T-helper 17 cell (primary cell): ENCODE data around the gene TRMT112. TPM values are rescaled to one million over a fixed set of nuclear protein-coding genes. Genes with fewer than 3 reads are reported as not detected.
A peak's percentile ranks its signal among the peaks of the same experiment; 100 is the strongest.
"Not testable (repeated sequence)": the region's sequence is repeated elsewhere in the genome, so short reads cannot be mapped to it uniquely, and the experiment has no call there.

Experiments
- ATAC-seq: fragments of 150-1000 bp; cut with Tn5 transposase; 2 replicates; pipeline ENCODE4 v1.10.0; 2021; ENCODE audit warnings: mild to moderate bottlenecking, moderate library complexity
- DNase-seq, 3 donors: peaks; one replicate each; pipeline versions ENCODE4 v3.0.0 to v3.0.0-alpha.2; 2020 to 2021
- H3K9me3 ChIP-seq: one replicate; pipeline ENCODE4 v1.7.0; 2013; ENCODE audit warnings: low read length, mild to moderate bottlenecking; ENCODE audit not compliant: control insufficient read depth, poor library complexity, severe bottlenecking
- H3K27ac Mint-ChIP-seq: one replicate; pipeline ENCODE4 v1.8.0; 2022; ENCODE audit warnings: mild to moderate bottlenecking, moderate library complexity, mixed read lengths
- H3K27me3 Mint-ChIP-seq: one replicate; pipeline ENCODE4 v1.8.0; 2022; ENCODE audit warnings: mixed read lengths
- H3K36me3 Mint-ChIP-seq: one replicate; pipeline ENCODE4 v1.8.0; 2022; ENCODE audit warnings: low read depth, mixed read lengths
- H3K4me1 Mint-ChIP-seq: one replicate; pipeline ENCODE4 v1.8.0; 2022; ENCODE audit warnings: mild to moderate bottlenecking, mixed read lengths
- H3K4me3 Mint-ChIP-seq: one replicate; pipeline ENCODE4 v1.8.0; 2022; ENCODE audit warnings: mild to moderate bottlenecking, moderate library complexity, mixed read lengths
- total RNA-seq, 4 donors: library from RNA in 2 of 4; stranded (reverse) in 2 of 4; gene quantifications; one replicate each; pipeline ENCODE4 v1.2.3 and lab custom pipeline; 2022 to 2026

Gene TRMT112
- total RNA-seq, 2 donors from 2014 or later = 95.4 to 110 TPM

DNA sequence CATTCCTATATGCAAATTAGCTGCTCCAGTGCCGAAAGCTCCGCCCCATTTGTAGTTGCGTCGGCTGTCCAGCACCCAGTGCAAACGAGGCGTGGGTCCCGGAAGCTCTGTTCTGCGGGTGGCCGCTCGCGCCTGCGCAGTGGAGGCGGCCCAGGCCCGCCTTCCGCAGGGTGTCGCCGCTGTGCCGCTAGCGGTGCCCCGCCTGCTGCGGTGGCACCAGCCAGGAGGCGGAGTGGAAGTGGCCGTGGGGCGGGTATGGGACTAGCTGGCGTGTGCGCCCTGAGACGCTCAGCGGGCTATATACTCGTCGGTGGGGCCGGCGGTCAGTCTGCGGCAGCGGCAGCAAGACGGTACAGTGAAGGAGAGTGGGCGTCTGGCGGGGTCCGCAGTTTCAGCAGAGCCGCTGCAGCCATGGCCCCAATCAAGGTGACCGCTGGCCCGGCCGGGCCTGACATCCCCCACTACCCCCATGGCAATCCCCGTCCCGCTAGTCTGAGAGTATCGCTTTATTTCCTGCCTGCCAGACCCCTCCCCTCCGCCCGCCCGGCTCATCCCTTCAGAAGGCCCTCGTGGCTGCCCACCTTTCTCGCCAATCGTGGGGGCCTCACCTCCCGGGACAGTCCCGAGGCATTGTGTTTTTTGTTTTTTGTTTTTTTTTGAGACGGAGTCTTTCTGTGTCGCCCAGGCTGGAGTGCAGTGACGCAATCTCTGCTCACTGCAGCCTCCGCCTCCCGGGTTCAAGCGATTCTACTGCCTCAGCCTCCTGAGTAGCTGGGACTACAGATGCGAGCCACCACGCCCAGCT is 804 bp upstream of the TRMT112 start, which contains the start of gene PRDX5:
TSS of gene PRDX5 (plus strand) at position 161 of the 805 bp plus-strand sequence. CDS start at position 256, 95 bp downstream.
- Mint-ChIP-seq H3K4me3 (peak within 1 kb of the TSS; percentile 96), H3K36me3 (peaks cover 6% of the 10 kb centered on the region), H3K4me1 (peaks cover 30% of the 10 kb centered on the region), H3K27ac (peak within 1 kb of the TSS; percentile 98), H3K27me3 (no peaks in the 10 kb centered on the region)
- ATAC-seq = peak; percentile 79
- no peaks in the 10 kb centered on the region for H3K9me3 ChIP-seq
- peak; percentile 92 to 95 (median 94) for DNase-seq

DNA sequence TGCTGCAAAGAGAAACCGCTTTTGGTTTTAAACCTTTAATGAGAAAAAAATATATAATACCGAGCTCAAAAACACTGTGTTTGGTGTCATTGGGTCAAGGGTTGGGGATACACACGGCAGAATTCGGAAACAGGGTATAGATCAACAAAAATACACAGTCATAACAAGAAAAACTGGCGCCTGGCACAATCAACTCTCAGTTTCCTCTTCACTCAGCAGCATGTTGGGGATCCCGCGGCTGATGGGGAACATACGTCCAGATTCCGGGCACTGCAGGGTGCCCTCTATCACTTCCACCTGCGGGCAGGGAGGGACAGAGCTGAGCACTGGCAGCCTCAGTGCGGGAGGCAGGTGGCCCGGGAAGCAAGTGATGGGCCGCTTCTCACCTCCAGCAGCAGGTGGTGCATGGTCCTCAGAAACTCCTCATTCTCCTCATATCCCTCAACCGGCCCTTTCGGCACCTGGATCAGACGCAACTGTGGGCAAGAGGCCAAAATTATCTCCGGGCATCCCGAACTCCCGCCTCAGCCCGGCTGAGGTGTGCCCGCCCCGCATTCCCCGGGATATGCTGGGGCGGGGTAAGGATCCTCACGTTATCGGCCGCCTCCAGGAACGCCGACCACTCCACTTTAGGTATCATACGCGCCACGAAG is 561 bp downstream of the TRMT112 start:
- Mint-ChIP-seq H3K27ac (peak overlapping the region; percentile 98), H3K4me3 (peak overlapping the region; percentile 96), H3K27me3 (no peaks in the 10 kb centered on the region), H3K4me1 (peaks cover 38% of the 10 kb centered on the region), H3K36me3 (peaks cover 6% of the 10 kb centered on the region)
- DNase-seq (peak in 1 of 3 donors; percentile 42), ATAC-seq (peak; percentile 10)
- no peaks in the 10 kb centered on the region for H3K9me3 ChIP-seq

DNA sequence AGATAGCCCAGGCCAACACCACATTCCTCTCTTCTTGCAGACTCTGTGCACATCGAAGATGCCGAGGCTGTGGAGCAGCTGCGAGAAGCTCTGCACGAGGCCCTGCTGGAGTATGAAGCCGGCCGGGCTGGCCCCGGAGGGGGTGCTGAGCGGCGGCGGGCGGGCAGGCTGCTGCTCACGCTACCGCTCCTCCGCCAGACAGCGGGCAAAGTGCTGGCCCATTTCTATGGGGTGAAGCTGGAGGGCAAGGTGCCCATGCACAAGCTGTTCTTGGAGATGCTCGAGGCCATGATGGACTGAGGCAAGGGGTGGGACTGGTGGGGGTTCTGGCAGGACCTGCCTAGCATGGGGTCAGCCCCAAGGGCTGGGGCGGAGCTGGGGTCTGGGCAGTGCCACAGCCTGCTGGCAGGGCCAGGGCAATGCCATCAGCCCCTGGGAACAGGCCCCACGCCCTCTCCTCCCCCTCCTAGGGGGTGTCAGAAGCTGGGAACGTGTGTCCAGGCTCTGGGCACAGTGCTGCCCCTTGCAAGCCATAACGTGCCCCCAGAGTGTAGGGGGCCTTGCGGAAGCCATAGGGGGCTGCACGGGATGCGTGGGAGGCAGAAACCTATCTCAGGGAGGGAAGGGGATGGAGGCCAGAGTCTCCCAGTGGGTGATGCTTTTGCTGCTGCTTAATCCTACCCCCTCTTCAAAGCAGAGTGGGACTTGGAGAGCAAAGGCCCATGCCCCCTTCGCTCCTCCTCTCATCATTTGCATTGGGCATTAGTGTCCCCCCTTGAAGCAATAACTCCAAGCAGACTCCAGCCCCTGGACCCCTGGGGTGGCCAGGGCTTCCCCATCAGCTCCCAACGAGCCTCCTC is 1.5 kb downstream of the TRMT112 start:
- not testable (repeated sequence) for H3K27me3 Mint-ChIP-seq, H3K36me3 Mint-ChIP-seq
- peaks cover 35% of the 10 kb centered on the region for H3K4me1 Mint-ChIP-seq

DNA sequence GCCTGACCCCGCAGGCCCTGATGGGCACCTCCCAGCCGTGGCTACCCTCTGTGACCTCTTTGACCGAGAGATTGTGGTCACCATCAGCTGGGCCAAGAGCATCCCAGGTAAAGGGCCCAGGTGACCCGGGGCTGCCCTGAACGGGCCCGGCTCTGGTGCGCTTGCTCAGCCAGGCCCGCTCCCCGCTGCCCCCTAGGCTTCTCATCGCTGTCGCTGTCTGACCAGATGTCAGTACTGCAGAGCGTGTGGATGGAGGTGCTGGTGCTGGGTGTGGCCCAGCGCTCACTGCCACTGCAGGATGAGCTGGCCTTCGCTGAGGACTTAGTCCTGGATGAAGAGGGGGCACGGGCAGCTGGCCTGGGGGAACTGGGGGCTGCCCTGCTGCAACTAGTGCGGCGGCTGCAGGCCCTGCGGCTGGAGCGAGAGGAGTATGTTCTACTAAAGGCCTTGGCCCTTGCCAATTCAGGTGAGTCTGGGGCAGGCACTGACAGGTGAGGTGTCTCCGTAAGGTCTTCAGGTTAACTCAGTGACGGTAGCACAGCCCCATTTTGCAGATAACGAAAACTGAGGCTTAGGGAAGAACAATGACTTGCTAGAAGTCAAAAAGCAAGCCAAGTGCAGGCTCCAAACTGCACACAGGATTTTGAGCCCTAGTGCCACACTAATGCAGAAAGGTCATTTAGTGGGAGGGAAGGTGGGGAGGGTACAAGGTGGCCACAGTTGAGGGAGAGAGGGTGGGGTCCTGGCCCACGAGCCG is 2.4 kb downstream of the TRMT112 start:
- Mint-ChIP-seq H3K36me3 (no peaks in the 10 kb centered on the region), H3K4me1 (peaks cover 34% of the 10 kb centered on the region), H3K27ac (peak overlapping the region; percentile 77), H3K27me3 (no peaks in the 10 kb centered on the region), H3K4me3 (no peak overlapping the region)
- DNase-seq = no peak
- no peak for ATAC-seq
- H3K9me3 ChIP-seq = no peaks in the 10 kb centered on the region

More for the DNA sequence above, 1.5 kb downstream of the TRMT112 start:
- DNase-seq, ATAC-seq, H3K9me3 ChIP-seq: not testable (repeated sequence)
- H3K4me3 Mint-ChIP-seq = peak overlapping the region; percentile 96
- H3K27ac Mint-ChIP-seq = peak overlapping the region; percentile 98

DNA sequence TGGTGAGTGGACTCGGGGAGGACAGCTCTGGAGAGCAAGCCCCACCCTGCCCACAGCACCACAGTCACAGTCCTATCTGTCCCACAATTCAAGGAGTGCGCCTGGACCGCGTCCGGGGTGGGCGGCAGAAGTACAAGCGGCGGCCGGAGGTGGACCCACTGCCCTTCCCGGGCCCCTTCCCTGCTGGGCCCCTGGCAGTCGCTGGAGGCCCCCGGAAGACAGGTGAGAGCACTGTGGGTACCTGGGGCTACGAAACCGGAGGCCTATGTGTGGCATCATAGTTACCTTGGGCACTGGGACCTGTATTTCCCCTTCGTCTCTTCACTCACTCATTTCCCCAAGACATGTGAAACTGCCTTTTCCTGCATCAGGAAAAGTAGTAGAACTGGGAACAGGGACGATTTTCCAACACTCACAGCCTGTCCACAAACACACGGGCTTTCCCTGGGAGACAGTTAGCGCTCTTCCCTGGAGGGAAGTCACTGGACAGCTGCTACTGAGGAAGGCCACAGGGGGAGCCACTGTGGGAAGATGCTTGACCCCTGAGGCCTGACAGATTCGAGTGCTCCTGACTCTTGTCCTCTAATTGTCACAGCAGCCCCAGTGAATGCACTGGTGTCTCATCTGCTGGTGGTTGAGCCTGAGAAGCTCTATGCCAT is 3.1 kb downstream of the TRMT112 start:
- H3K9me3 ChIP-seq = no peaks in the 10 kb centered on the region
- H3K27me3 Mint-ChIP-seq = no peaks in the 10 kb centered on the region
- H3K27ac Mint-ChIP-seq = peak overlapping the region; percentile 77
- H3K4me3 Mint-ChIP-seq = no peak overlapping the region
- ATAC-seq (no peak), DNase-seq (no peak)
- H3K36me3 Mint-ChIP-seq = no peaks in the 10 kb centered on the region
- H3K4me1 Mint-ChIP-seq = peaks cover 30% of the 10 kb centered on the region

DNA sequence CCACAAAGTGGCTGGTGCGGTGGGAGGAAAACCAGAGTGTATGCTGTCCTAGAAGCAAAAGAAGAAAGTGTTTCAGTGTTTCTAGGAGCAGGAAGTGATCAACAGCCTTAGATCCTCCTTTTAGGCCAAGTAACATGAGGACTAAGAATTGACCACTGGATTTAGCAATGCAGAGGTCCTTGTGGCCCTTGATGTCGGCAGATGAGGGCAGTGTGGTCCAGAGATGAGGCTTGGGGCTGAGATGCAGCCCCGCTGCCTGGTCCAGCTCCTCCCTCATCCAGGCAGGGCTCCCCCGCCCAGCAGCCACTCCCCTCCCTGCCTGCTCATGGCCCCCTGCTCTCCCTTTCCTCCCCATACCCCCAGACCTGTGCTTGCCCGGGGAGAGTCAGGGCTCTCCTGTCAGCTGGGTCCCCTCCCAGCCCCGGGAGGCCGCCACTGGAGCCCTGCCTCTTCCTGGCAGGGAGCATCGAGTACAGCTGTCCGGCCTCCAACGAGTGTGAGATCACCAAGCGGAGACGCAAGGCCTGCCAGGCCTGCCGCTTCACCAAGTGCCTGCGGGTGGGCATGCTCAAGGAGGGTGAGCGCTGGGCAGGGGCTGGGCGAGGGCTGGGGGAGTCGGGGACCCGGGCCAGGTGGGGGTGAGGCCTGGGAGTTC is 3.7 kb downstream of the TRMT112 start:
- H3K36me3 Mint-ChIP-seq = no peaks in the 10 kb centered on the region

DNA sequence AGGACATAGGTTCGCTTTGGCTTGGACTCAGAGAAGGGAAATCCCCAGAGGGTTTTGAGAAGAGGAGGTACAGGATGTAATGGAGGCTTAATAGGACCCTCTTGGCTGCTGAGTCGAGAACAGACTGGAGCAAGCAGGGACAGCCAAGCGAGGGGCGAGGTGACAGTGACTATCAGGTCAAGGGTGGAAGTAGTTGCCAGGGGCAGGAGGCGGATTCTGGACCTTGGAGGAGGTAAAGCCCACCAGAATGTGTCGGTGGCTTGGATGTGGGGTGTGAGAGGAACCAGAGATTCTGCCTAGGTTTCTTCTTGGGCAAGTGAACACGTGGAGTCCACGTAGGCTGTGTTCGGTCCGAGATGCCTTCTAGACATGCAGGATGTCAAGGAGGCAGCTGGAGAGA is 4.4 kb downstream of the TRMT112 start:
- ATAC-seq (no peak), DNase-seq (no peak)
- Mint-ChIP-seq H3K27ac (peak overlapping the region; percentile 81), H3K27me3 (no peaks in the 10 kb centered on the region), H3K4me3 (no peak overlapping the region), H3K4me1 (peaks cover 22% of the 10 kb centered on the region), H3K36me3 (no peaks in the 10 kb centered on the region)
- no peaks in the 10 kb centered on the region for H3K9me3 ChIP-seq

More for the DNA sequence above, 3.7 kb downstream of the TRMT112 start:
- peak overlapping the region; percentile 81 for H3K27ac Mint-ChIP-seq
- H3K4me1 Mint-ChIP-seq = peaks cover 24% of the 10 kb centered on the region
- no peaks in the 10 kb centered on the region for H3K9me3 ChIP-seq
- DNase-seq (no peak), ATAC-seq (no peak)
- H3K4me3 Mint-ChIP-seq = no peak overlapping the region
- no peaks in the 10 kb centered on the region for H3K27me3 Mint-ChIP-seq

DNA sequence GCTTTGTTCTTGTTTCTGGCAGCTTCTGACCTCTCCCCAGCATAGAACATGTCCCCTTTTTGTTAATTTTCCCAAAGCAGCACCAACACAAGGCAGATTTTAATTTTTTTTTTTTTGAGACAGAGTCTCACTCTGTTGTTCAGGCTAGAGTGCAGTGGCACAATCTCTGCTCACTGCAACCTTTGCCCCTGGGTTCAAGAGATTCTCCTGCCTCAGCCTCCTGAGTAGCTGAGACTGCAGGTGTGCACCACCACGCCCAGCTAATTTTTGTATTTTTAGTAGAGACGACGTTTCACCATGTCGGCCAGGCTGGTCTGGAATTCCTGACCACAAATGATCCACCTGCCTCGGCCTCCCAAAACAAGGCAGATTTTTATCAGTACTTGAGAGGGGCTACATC is 9.6 kb downstream of the TRMT112 start:
- Mint-ChIP-seq H3K4me1 (peaks cover 28% of the 10 kb centered on the region), H3K4me3 (peak overlapping the region; percentile 97), H3K27ac (peak overlapping the region; percentile 56)
- not testable (repeated sequence) for H3K9me3 ChIP-seq, H3K27me3 Mint-ChIP-seq, H3K36me3 Mint-ChIP-seq, ATAC-seq, DNase-seq

DNA sequence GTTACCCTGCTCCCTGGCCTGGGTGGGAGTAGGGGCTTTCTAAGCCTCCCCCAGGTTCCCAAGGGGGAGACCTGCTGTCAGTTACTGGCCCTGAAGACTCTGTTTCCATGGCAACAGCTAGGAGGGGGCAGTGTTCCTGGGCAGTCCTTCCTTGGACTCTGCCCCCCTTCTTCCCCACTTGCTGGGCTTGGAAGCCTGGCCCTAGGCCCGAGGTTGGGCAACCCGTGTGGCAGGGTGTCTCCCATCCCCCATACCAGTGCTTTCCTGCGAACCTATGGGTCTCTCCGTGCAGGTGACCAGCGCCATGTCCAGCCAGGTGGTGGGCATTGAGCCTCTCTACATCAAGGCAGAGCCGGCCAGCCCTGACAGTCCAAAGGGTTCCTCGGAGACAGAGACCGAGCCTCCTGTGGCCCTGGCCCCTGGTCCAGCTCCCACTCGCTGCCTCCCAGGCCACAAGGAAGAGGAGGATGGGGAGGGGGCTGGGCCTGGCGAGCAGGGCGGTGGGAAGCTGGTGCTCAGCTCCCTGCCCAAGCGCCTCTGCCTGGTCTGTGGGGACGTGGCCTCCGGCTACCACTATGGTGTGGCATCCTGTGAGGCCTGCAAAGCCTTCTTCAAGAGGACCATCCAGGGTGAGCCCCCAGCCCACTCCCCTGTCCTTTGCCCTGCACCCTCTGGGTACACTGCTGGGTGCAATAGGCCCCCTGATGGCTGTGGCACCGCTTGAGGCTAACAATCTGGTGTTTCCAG is 10.3 kb downstream of the TRMT112 start:
- Mint-ChIP-seq H3K36me3 (no peaks in the 10 kb centered on the region), H3K27me3 (no peaks in the 10 kb centered on the region), H3K4me1 (peaks cover 23% of the 10 kb centered on the region), H3K27ac (peak overlapping the region; percentile 90), H3K4me3 (peak overlapping the region; percentile 97)
- DNase-seq = no peak
- no peak for ATAC-seq
- no peaks in the 10 kb centered on the region for H3K9me3 ChIP-seq

DNA sequence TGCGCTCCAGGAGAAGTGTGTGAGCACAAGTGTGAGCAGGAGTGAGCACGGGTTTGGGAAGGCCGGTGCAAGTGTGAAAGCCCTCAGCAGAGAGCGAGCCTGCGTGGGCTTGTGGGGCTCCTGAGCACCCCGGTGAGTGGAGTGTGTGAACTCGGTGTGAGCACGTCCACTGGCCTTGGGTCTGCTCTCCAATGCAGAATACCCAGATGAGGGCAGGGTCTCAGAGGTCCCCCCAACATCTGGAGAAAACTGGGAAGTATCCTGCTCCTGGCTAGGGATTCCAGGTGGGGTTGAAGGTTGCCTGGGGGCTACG is 10.8 kb downstream of the TRMT112 start:
- Mint-ChIP-seq H3K4me1 (peaks cover 23% of the 10 kb centered on the region), H3K4me3 (peak overlapping the region; percentile 97), H3K27me3 (no peaks in the 10 kb centered on the region), H3K27ac (peak overlapping the region; percentile 90), H3K36me3 (no peaks in the 10 kb centered on the region)
- H3K9me3 ChIP-seq = no peaks in the 10 kb centered on the region
- ATAC-seq = no peak
- DNase-seq = no peak
